Activated B cell treated with CpG ODN at 0.5 μM for 24 hours (primary cell): ENCODE results near the gene CTDSP2. TPM values are rescaled to one million over a fixed set of nuclear protein-coding genes. Genes with fewer than 3 reads are reported as not detected.

Experiments used
- ATAC-seq: fragments of 200-7000 bp; cut with Tn5 transposase; one replicate; pipeline ENCODE4 v1.10.0; 2021; ENCODE audit warnings: low read depth, mild to moderate bottlenecking, moderate library complexity
- CTCF ChIA-PET: fragments of 350-600 bp; sonication (Branson Sonifier 250); formaldehyde crosslinking; loops from one replicate; lab custom pipeline; 2021; ENCODE audit warnings: antibody characterized with exemption; lab: Charles Lee
- POLR2A ChIA-PET: fragments of 350-600 bp; sonication (Branson Sonifier 250); formaldehyde crosslinking; loops from one replicate; lab custom pipeline; 2021; ENCODE audit warnings: antibody characterized with exemption; lab: Charles Lee
- DNase-seq: peaks from one replicate; pipeline ENCODE4 v3.0.0; 2022
- H3K27ac Mint-ChIP-seq: one replicate; pipeline ENCODE4 v1.8.0; 2020; ENCODE audit warnings: mixed read lengths
- H3K27me3 Mint-ChIP-seq: one replicate; pipeline ENCODE4 v1.8.0; 2021; ENCODE audit warnings: mixed read lengths
- H3K36me3 Mint-ChIP-seq: one replicate; pipeline ENCODE4 v1.8.0; 2021; ENCODE audit warnings: low read depth, mixed read lengths
- H3K4me1 Mint-ChIP-seq: one replicate; pipeline ENCODE4 v1.8.0; 2021; ENCODE audit warnings: mixed read lengths
- H3K4me3 Mint-ChIP-seq: one replicate; pipeline ENCODE4 v1.8.0; 2020; ENCODE audit warnings: mild to moderate bottlenecking, mixed read lengths
- H3K9me3 Mint-ChIP-seq: one replicate; pipeline ENCODE4 v1.8.0; 2020; ENCODE audit warnings: mixed read lengths
- CTCF ChIP-seq: fragments of 200-600 bp; IDR thresholded peaks from one replicate; pipeline ENCODE4 v1.8.0; 2022; ENCODE audit warnings: antibody characterized with exemption, mild to moderate bottlenecking
- intact Hi-C: fragments of 100-400 bp; cut with micrococcal nuclease; formaldehyde crosslinking; loops from one replicate; pipeline ENCODE4 v1.15.1; 2024
- total RNA-seq: library from RNA; stranded (reverse); gene quantifications from 2 replicates; pipeline ENCODE4 v1.2.3, GENCODE V29; 2022

Gene CTDSP2
- total RNA-seq, 1 donor from 2014 or later, result 81.5 TPM

GRCh38 chr12:57795354-57795753, 51.2 kb downstream of the CTDSP2 start:
- DNase-seq, result no peak
- Mint-ChIP-seq H3K27me3 (no peaks in the 10 kb centered on the region), H3K27ac (no peak overlapping the region), H3K4me3 (no peak overlapping the region), H3K36me3 (peaks cover 78% of the 10 kb centered on the region), H3K9me3 (no peaks in the 10 kb centered on the region), H3K4me1 (no peaks in the 10 kb centered on the region)
- intact Hi-C loops, result no loop called here
- ChIA-PET POLR2A (no interaction called here), CTCF (no interaction called here)
- no peak for ATAC-seq
- no peak for TF ChIP-seq CTCF

DNA sequence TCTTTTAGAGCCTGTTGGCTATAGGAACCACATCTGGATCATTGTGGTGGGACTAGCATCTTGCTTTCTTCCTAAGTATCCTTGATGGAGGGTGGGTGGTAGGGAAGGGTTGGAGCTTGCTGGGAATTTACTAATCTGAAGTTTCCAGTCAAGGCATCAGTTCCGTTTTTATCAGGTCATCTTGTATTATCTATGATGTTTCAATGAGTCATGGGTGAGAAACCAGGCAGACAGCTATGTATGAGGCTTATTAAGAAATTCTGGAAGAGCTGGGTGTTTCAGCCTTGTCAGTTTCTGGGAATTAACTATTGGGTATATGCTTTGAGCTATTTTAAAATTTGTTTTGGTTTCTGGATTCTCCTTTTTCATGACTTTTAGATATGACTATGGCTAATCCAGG, 52.6 kb downstream of the CTDSP2 start:
- Mint-ChIP-seq H3K9me3 (no peaks in the 10 kb centered on the region), H3K27ac (peak overlapping the region; percentile 50), H3K4me1 (no peaks in the 10 kb centered on the region), H3K4me3 (no peak overlapping the region), H3K27me3 (no peaks in the 10 kb centered on the region), H3K36me3 (peaks cover 77% of the 10 kb centered on the region)
- ChIA-PET POLR2A (no interaction called here), CTCF (interaction anchor here (0.8 to 1.4 kb wide), 4 partner anchors 9 to 112 kb away, joined by 3 to 4 read pairs (median 3); no protein-coding TSS in a partner anchor)
- intact Hi-C loops, result no loop called here
- no peak for TF ChIP-seq CTCF
- DNase-seq (no peak), ATAC-seq (no peak)

DNA sequence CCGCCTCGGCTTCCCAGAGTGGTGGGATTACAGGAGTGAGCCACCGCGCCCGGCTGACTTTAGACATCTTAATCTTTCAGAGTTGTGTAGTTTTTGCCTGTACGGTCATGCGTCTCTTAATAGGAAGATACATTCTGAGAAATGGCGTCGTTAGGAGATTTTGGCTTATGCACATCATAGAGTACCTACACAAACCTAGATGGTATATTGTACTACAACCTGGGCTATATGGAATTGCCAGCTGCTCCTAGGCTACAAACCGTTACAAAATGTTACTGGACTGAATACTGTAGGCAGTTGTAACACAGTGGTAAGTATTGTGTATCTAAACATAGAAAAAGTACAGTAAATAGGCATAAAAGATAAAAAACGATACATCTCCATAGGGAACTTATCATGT, 62.7 kb downstream of the CTDSP2 start:
- ChIA-PET CTCF (interaction anchor here (2.7 kb wide), 1 partner anchor 27 kb away, joined by 16 read pairs; no protein-coding TSS in a partner anchor), POLR2A (interaction anchor here (2.4 kb wide), 1 partner anchor 28 kb away, joined by 11 read pairs; no protein-coding TSS in a partner anchor)
- no peak for TF ChIP-seq CTCF
- ATAC-seq (no peak), DNase-seq (no peak)
- Mint-ChIP-seq H3K4me3 (peak overlapping the region; percentile 73), H3K36me3 (peaks cover 42% of the 10 kb centered on the region), H3K27me3 (no peaks in the 10 kb centered on the region), H3K27ac (no peak overlapping the region), H3K9me3 (no peaks in the 10 kb centered on the region), H3K4me1 (peaks cover 22% of the 10 kb centered on the region)
- intact Hi-C loops, result loop anchor here (2.0 kb wide), 2 partner anchors 19 to 61 kb away; no protein-coding TSS in a partner anchor

DNA sequence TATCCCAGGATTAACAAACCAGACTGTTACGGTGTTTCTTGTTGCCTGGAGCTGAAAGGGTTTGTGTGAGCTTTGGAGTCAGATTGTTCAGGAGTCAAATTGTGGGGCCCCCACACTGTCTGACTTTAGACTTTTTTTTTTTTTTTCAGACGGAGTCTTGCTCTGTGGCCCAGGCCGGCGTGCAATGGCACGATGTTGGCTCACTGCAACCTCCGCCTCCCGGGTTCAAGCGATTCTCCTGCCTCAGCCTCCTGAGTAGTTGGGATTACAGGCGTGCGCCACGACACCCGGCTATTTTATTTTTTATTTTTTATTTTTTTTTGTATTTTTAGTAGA, 63.1 kb downstream of the CTDSP2 start:
- ChIA-PET POLR2A (interaction anchor here (1.0 to 2.4 kb wide), 4 partner anchors 13 to 113 kb away, joined by 3 to 11 read pairs (median 4); no protein-coding TSS in a partner anchor), CTCF (interaction anchor here (0.6 to 2.7 kb wide), 9 partner anchors 10 to 303 kb away, joined by 3 to 16 read pairs (median 4); partner anchors contain the start of gene TSPAN31)
- Mint-ChIP-seq H3K27me3 (no peaks in the 10 kb centered on the region), H3K4me1 (peaks cover 22% of the 10 kb centered on the region), H3K9me3 (no peaks in the 10 kb centered on the region), H3K27ac (no peak overlapping the region), H3K4me3 (peak overlapping the region; percentile 99), H3K36me3 (peaks cover 38% of the 10 kb centered on the region)
- DNase-seq (no peak), ATAC-seq (no peak)
- intact Hi-C loops, result loop anchor here (2.0 kb wide), 2 partner anchors 19 to 61 kb away; no protein-coding TSS in a partner anchor
- TF ChIP-seq CTCF, result no peak

DNA sequence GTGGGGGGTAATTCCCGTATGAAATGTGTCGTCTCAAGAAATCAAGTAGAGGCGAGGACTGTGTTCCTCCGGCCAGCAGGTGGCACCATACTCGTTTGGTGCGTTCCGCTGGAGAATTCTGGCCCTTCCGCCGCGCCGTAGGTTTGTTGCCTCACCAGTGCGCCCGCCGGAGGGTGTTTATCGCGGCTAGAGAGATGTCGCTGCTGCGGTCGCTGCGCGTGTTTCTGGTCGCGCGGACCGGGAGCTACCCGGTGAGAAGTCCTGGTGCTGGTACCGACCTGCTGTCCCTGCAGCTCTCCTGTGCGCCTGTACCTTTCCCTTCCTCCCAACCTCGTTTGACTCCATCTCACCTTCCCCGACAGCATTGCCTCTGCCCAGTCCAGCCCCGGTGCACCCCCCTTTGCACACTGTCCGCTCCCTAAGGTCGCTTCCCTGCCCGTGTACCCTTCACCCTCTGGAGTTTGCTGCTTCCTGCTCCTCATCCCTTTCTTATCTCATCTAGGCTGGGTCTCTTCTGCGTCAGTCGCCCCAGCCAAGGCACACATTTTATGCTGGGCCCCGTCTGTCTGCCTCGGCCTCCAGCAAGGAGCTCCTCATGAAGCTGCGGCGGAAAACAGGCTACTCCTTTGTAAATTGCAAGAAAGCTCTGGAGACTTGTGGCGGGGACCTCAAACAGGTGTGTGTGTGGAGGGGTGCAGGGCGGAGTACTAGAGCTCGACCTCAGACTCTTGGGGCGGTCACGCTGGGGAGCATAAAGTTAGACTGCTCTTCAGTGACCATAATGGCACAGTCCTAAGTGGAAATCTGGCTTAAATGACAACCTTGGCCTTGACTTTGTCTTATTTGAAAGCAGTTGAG, 63.7 kb downstream of the CTDSP2 start, which contains the start of gene TSFM:
Gene TSFM, plus strand, starts transcription at position 180 of the 858 bp plus-strand sequence. Its CDS starts 15 bp downstream, at position 195.
- ChIA-PET POLR2A (interaction anchor here (1.0 to 2.4 kb wide), 5 partner anchors 11 to 114 kb away, joined by 3 to 11 read pairs (median 5); partner anchors contain the start of genes EEF1AKMT3 and METTL1), CTCF (interaction anchor here (0.6 to 2.7 kb wide), 11 partner anchors 11 to 302 kb away, joined by 3 to 16 read pairs (median 4); partner anchors contain the start of gene TSPAN31)
- DNase-seq, result peak; percentile 93
- Mint-ChIP-seq H3K9me3 (no peaks in the 10 kb centered on the region), H3K27me3 (no peaks in the 10 kb centered on the region), H3K4me3 (peak within 1 kb of the TSS; percentile 99), H3K4me1 (peaks cover 22% of the 10 kb centered on the region), H3K36me3 (peaks cover 34% of the 10 kb centered on the region), H3K27ac (peak within 1 kb of the TSS; percentile 97)
- no peak for TF ChIP-seq CTCF
- ATAC-seq, result peak; percentile 97
- intact Hi-C loops, result loop anchor here (1.0 to 2.0 kb wide), 6 partner anchors 11 to 122 kb away; partner anchors contain the start of genes CDK4, EEF1AKMT3 and METTL1
